ENCODE results near the gene FBN3. TPM values are rescaled to one million over a fixed set of nuclear protein-coding genes. Genes with fewer than 3 reads are reported as not detected.

Gene FBN3
- polyA plus RNA-seq, 1 donor (not counting 4 experiments of a cell fraction or from before 2014, with no cell fraction given) = not detected

DNA sequence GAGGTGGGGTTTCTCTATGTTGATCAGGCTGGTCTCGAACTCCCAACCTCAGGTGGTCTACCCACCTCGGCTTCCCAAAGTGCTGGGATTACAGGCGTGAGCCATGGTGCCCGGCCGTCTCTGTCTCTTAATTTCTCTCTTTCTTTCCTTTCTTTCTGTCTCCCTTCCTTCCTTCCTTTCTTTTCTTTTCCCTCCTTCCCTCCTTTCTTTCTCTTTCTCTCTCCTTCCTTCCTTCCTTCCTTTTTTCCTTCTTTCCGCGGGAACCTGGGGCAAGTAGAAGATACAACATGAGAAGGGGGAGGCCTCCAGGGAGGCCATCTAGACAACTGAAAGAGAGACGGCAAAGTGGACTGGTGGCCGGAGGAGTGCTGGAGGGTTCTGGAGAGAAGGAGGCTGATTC, 128.7 kb downstream of the FBN3 start:
- DNase-seq (ENCODE audit: low read depth, low spot score) (no peak), FAIRE-seq (no peak)
- H3K9me1 ChIP-seq (ENCODE audit: control insufficient read depth, extremely low read depth, insufficient read depth, low read length) = no peaks in the 10 kb centered on the region
- no peaks in the 10 kb centered on the region for H3K9me3 ChIP-seq (ENCODE audit: control insufficient read depth, low read depth, low read length)
- H3K4me2 ChIP-seq (ENCODE audit: control insufficient read depth, extremely low read depth, insufficient read depth, low read depth, low read length) = no peak overlapping the region
- dilution Hi-C loops (cut with MboI; ENCODE audit: extremely low pct_ligation_motif_present, low sequenced_read_pairs) = no loop called here
- no peaks in the 10 kb centered on the region for H3K79me2 ChIP-seq (ENCODE audit: control insufficient read depth, insufficient read depth, low read length)
- no peak overlapping the region for H3K27ac ChIP-seq (ENCODE audit: control insufficient read depth, insufficient read depth, low read length)
- no peak overlapping the region for H2AFZ ChIP-seq (ENCODE audit: control insufficient read depth, low read length)
- H3K4me1 ChIP-seq (ENCODE audit: control insufficient read depth, extremely low read depth, insufficient read depth, low read length) = no peaks in the 10 kb centered on the region
- no peaks in the 10 kb centered on the region for H3K27me3 ChIP-seq (ENCODE audit: control insufficient read depth, extremely low read depth, insufficient read depth, low read length)
- no peak overlapping the region for H3K4me3 ChIP-seq (ENCODE audit: control insufficient read depth in 2 of 3, extremely low read depth in 1 of 3, insufficient read depth in 2 of 3, low read depth in 1 of 3, low read length in 3 of 3)
- H3K36me3 ChIP-seq (ENCODE audit: control insufficient read depth in 2 of 2, extremely low read depth in 1 of 2, insufficient read depth in 2 of 2, low read length in 2 of 2) = no peaks in the 10 kb centered on the region
- no peak overlapping the region for H3K9ac ChIP-seq (ENCODE audit: control insufficient read depth, extremely low read depth, insufficient read depth, low read length)
- TF ChIP-seq, protein P1, sequence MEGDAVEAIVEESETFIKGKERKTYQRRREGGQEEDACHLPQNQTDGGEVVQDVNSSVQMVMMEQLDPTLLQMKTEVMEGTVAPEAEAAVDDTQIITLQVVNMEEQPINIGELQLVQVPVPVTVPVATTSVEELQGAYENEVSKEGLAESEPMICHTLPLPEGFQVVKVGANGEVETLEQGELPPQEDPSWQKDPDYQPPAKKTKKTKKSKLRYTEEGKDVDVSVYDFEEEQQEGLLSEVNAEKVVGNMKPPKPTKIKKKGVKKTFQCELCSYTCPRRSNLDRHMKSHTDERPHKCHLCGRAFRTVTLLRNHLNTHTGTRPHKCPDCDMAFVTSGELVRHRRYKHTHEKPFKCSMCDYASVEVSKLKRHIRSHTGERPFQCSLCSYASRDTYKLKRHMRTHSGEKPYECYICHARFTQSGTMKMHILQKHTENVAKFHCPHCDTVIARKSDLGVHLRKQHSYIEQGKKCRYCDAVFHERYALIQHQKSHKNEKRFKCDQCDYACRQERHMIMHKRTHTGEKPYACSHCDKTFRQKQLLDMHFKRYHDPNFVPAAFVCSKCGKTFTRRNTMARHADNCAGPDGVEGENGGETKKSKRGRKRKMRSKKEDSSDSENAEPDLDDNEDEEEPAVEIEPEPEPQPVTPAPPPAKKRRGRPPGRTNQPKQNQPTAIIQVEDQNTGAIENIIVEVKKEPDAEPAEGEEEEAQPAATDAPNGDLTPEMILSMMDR (optimal IDR thresholded peaks at IDR 0.05 in 1 of 3, IDR thresholded peaks at IDR 0.05 in 1 of 3, conservative IDR thresholded peaks at IDR 0.05 in 1 of 3; ENCODE audit: extremely low read depth in 1 of 3, insufficient read depth in 2 of 3, low read length in 3 of 3) = no peak
- TF ChIP-seq EZH2 (IDR thresholded peaks at IDR 0.05; ENCODE audit: low read length) = no peak
- H4K20me1 ChIP-seq (ENCODE audit: control insufficient read depth, extremely low read depth, insufficient read depth, low read length) = no peaks in the 10 kb centered on the region

DNA sequence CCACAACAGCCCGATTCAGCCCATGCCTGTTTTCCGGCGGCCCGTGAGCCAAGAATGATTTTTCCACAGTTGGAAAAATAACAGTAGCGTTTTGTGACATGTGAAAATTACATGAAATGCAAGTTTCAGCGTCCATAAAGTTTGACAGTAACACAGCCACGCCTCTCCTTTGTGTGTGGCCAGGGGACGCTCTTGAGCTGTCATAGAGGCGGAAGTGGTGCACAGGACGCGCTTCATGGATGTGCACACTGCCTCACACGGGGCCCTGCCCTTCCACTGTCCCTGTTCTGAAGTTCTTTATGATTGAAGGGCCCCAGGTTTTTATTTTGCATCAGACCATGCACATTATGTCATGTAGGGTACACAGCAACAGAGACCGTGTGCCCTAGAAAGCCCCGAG, 131.6 kb downstream of the FBN3 start:
- dilution Hi-C loops (cut with MboI; ENCODE audit: extremely low pct_ligation_motif_present, low sequenced_read_pairs) = no loop called here
- Histone ChIP-seq H2AFZ (ENCODE audit: control insufficient read depth, low read length) (no peak overlapping the region), H3K9me3 (ENCODE audit: control insufficient read depth, low read depth, low read length) (no peaks in the 10 kb centered on the region), H3K4me2 (ENCODE audit: control insufficient read depth, extremely low read depth, insufficient read depth, low read depth, low read length) (no peak overlapping the region), H3K4me1 (ENCODE audit: control insufficient read depth, extremely low read depth, insufficient read depth, low read length) (no peaks in the 10 kb centered on the region), H4K20me1 (ENCODE audit: control insufficient read depth, extremely low read depth, insufficient read depth, low read length) (no peaks in the 10 kb centered on the region), H3K27me3 (ENCODE audit: control insufficient read depth, extremely low read depth, insufficient read depth, low read length) (no peaks in the 10 kb centered on the region), H3K79me2 (ENCODE audit: control insufficient read depth, insufficient read depth, low read length) (no peaks in the 10 kb centered on the region), H3K9ac (ENCODE audit: control insufficient read depth, extremely low read depth, insufficient read depth, low read length) (no peak overlapping the region), H3K9me1 (ENCODE audit: control insufficient read depth, extremely low read depth, insufficient read depth, low read length) (no peaks in the 10 kb centered on the region), H3K4me3 (ENCODE audit: control insufficient read depth in 2 of 3, extremely low read depth in 1 of 3, insufficient read depth in 2 of 3, low read depth in 1 of 3, low read length in 3 of 3) (no peak overlapping the region), H3K36me3 (ENCODE audit: control insufficient read depth in 2 of 2, extremely low read depth in 1 of 2, insufficient read depth in 2 of 2, low read length in 2 of 2) (no peaks in the 10 kb centered on the region), H3K27ac (ENCODE audit: control insufficient read depth, insufficient read depth, low read length) (no peak overlapping the region)
- no peak for FAIRE-seq
- DNase-seq (ENCODE audit: low read depth, low spot score) = no peak
- no peak for TF ChIP-seq EZH2 (IDR thresholded peaks at IDR 0.05; ENCODE audit: low read length)
- TF ChIP-seq, protein P1 (optimal IDR thresholded peaks at IDR 0.05 in 1 of 3, IDR thresholded peaks at IDR 0.05 in 1 of 3, conservative IDR thresholded peaks at IDR 0.05 in 1 of 3; ENCODE audit: extremely low read depth in 1 of 3, insufficient read depth in 2 of 3, low read length in 3 of 3) = peak in 1 of 3 experiments; percentile 14

Other genes with a start within 250 kb of the FBN3 start
- 8.4 to 11.7 TPM (median 10.9 TPM) in 3 replicates for gene MAP2K7, start 245.7 kb downstream of the FBN3 start, polyA plus RNA-seq
- 0.28 to 0.72 TPM (median 0.68 TPM) in 3 replicates for gene TGFBR3L, start 234.8 kb downstream of the FBN3 start, polyA plus RNA-seq
- gene SNAPC2, start 229.3 kb downstream of the FBN3 start, polyA plus RNA-seq = 10.7 to 15.5 TPM (median 10.8 TPM) in 3 replicates
- gene CTXN1, start 223.5 kb downstream of the FBN3 start, polyA plus RNA-seq = 0.41 to 2.1 TPM (median 1.5 TPM) in 3 replicates
- gene TIMM44, start 205.9 kb downstream of the FBN3 start, polyA plus RNA-seq = 32.4 to 37.1 TPM (median 34.8 TPM) in 3 replicates
- 32.6 to 96.8 TPM (median 46.9 TPM) in 3 replicates for gene ELAVL1, start 144.0 kb downstream of the FBN3 start, polyA plus RNA-seq
- not detected in 3 replicates for gene CCL25, start 96.8 kb downstream of the FBN3 start, polyA plus RNA-seq
- 12.8 to 43.4 TPM (median 19.8 TPM) in 3 replicates for gene CERS4, start 59.8 kb upstream of the FBN3 start, polyA plus RNA-seq
- gene CD320, start 158.8 kb upstream of the FBN3 start, polyA plus RNA-seq = 14.1 to 18.3 TPM (median 15.4 TPM) in 3 replicates
- gene NDUFA7, start 171.8 kb upstream of the FBN3 start, polyA plus RNA-seq = 46.7 to 115 TPM (median 59.2 TPM) in 3 replicates
- gene RPS28, start 171.9 kb upstream of the FBN3 start, polyA plus RNA-seq = 430 to 1,004 TPM (median 960 TPM) in 3 replicates
- gene KANK3, start 193.7 kb upstream of the FBN3 start, polyA plus RNA-seq = 0.15 to 0.27 TPM (median 0.16 TPM) in 3 replicates
- 102 to 143 TPM (median 112 TPM) in 3 replicates for gene ANGPTL4, start 214.6 kb upstream of the FBN3 start, polyA plus RNA-seq
- gene RAB11B, start 240.8 kb upstream of the FBN3 start, polyA plus RNA-seq = 14.3 to 40.8 TPM (median 17.0 TPM) in 3 replicates

Data from keratinocyte (primary cell).